ENCODE results near the gene BCAS3.
A peak's percentile ranks its signal among the peaks of the same experiment; 100 is the strongest.
"Not testable (repeated sequence)": the region's sequence is repeated elsewhere in the genome, so short reads cannot be mapped to it uniquely, and the experiment has no call there.

BCAS3 gene

DNA sequence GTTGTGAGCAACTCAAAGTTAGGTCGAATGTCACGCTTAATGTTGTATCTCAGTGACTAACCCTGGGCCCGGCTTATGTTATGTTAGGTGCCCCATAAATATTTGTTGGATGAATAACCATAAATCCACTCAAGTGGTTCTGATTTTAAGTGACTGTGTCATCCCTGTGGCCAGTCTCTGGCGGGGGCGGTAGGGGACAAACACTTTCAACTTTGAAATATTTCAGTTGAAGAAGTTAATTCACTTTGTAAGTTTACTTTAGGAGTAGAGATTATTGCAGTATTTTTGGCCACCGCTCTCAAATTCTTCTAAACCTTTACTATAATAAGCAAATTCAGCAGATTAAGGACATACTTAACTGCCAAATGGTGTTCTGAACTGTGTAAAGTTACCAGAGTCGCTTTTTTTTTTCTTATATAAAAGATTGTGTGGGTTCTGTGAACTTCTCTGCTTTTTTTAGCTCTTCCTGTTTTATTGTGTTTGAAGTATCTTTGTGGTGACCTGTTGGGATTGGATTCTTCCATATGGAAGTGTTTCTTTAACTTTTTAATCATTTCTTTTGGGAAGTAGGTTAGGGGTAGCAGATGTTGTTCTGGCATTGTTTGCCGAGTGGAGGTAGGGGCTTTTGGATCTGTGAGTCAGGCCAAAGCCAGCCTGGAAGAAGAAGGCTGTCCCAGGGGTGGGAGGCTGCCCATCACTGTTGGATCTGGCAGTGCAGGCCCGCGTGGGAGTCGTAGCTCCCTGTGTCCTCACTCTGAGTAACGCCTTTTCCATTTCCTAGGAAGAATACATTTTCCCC, 660.5 kb downstream of the BCAS3 start:
- DNase-seq (ENCODE audit: low read depth), result peak; percentile 53

DNA sequence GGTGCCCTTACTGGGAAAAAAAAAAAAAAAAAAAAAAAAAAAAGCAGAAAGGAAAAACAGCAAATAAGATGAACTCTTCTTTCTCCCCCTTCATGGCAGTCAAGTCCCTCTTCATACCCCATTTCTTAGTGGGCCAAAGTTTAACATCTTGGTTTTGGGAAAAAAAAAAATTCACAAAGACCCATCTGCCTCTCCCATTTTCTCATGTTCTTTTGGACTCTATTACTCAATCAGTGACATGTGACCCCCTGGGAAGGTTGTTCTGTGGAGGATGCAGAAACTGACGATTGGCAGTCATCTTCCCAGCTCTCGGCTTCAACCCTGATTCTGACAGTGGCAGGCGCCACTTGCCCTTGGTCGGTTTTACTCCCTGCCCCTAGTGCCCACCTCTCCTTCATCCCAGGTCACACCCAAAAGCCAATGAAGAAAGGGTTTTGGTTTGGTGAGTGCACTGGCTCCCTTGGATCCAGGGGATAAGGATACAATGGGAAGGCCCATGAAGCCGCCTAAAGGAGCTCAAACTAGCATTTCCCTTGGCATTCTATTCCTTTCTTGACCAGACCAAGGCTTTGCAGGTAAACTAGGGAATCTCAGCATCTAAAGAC, 661.3 kb downstream of the BCAS3 start:
- no peak for DNase-seq (ENCODE audit: low read depth)

DNA sequence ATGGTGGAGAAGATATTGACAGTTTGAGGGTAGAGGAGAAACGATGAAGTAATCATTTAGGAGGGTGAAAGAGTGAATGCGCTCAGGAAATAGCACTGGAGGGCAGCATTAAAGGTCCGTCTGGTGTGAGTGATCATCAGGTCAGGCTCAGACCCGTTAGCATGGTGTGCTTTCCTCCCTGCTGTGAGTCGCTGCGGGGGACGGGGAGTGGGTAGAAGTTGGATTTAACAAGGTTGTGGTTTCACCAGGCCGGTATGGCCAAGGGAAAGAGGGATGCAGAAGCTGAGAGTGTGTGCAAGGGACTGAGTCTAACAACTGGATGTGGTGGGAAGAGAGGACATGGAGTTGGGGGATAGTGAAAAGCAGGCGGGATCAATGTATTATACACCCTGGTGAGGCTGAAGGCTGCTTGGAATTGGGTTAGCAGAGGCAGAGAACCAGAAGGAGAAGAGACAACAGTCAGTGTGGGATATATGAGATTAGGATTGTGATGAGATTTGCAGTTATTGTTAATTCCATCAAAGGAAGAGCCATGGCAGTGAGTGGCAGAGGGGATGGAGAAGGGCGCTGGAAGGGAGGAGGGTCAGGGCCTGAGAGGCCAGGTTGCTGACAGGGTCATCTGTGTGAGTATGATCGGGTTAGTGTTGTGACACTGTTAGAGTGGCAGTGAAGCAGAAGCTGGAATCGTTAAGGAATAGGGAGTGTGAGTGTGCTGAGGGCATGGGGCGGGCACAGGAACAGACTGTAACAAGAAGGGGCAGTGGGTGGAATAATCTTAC, 663.0 kb downstream of the BCAS3 start:
- no peak for DNase-seq (ENCODE audit: low read depth)

DNA sequence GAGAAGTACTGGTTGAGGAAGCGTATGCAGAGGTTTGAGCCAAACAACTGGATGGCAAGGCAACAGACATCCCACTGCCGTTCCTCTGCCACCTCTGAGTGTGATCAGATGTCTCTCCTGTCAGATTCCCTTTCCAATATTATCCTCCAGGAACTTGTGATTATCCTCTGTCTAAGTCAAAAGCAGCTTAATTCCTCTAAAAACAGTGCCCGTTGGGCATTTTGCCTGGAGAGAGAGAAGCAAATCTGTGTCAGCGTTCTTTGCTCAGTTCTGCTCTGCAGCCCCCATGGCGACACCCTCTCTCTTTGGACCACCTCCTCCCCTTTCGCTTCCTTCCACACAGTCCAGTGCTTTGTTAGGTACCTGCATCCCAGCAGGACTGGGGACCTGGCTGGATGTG, 665.9 kb downstream of the BCAS3 start:
- DNase-seq (ENCODE audit: low read depth), result no peak

DNA sequence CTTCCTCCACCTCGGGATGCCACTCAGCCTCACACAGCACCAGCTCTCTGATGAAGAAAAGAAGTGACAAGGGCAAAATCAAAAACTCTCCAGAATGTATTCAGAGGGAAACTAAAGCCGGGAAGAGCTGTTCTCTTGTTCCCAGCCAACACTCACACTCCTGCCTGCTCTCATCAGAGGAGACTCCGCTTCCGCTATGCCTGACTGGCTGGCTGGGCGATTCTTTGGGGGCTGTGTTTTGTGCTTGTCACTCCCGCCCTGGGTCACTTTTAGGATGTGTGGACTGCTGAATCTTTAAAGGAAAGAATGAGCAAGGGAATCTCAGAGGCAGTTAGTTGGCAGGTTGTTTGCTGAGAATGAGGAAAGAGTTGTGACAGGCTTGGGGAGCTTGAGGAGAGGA, 667.4 kb downstream of the BCAS3 start:
- DNase-seq (ENCODE audit: low read depth), result no peak

DNA sequence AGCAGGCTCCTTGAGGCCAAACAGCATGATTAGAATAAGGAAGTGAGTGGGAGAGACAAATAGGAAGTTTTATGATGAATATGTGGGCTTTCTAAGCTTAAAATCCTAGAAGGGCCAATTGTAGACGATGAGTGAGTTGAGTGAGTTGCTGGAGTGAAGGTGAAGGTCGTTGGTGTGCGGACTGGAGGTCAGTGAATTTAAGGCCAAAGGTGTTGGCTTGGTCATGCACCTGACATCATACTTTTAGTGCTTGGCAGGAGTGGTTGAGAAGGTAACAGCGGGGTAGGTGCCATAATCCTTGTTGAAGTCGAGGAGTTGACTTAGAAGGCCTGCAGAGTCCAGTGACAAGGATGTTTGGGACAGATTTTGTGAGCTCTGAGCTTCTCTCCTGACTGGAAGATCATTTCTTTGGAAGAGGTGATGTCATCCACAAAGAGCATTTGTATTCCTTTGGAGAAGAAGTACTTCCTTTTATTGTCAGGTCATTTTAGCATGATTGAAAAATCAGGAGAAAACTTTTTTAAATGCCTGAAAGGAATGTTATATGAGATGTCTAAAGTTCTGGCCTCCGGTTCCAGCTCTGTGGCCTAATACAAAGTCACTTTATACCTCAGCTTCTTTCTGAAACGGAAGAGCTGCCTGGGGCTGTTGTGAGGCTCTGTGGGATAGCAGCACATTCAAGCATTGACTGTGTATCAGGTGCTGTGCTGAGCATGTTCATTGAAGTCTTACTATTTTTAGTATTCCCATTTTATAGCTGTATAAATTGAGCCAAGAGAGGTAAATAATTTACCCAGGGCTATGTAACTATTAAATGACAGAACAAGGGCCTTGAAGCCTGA, 668.4 kb downstream of the BCAS3 start:
- no peak for DNase-seq (ENCODE audit: low read depth)

DNA sequence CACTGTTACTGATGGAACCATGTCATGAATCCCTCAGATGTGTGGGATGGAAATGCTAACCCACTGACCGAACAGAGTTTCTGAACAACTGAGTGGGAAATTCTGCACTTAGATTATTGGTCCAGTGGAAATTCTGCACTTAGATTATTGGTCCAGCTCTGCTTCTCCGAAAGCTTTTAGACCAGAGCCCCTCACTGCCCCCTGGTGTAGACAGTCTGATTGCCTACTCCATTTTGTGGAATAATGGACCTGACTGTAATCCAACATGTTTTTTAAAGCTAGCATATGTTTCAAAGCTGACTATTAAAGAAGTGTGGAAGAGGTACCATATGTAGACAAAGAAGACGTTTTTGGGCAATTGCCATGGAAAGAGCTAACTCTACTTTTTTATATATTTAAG, 671.7 kb downstream of the BCAS3 start:
- DNase-seq (ENCODE audit: low read depth), result no peak

DNA sequence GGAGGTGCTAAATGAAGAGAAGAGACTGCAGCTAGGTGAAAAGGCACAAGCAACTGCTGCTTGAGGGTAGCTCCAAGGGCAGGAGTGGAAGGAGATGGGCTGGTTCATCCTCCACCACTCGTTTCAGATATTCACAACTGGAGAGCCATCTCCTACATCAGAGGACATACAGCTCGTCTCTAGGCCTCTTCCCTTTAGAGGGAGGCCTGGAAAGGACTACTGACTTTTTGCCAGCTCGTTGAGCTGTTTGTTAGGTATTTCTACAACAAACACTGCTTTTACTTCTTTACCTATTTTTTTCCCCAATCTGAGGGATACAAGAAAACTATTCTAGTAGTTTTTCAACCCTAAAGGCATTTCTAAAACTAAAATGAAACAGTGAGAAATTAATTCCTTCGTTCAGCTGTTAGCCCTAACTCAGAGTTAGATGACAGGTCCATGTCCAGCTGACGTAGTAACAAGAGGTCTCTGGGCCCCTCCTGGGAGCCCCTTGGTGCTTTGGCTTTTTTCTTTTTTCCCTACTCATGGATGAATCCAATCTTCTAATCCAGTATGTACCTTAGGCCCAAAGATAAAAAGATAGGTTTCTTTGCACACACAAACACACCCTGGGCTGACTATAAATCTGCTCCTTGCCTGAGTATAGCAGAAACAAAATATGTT, 674.2 kb downstream of the BCAS3 start:
- DNase-seq (ENCODE audit: low read depth), result no peak

DNA sequence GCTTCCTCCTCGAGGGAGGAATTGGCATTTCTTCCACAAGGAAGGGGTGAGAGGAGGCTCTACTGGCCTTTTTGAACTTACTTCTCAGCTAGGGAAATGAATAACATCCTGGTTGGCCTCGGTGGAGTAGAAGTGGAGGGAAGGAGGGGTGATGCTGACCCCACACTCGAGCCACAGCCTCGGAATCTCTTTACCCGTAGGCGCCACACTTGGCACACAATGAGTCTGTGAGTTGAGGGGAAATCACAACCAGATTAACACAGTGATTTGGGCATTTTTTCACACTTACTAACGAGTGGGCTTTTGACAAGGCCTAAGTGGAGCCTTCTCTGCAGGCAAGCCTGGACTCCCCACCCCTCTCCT, 674.7 kb downstream of the BCAS3 start:
- no peak for DNase-seq (ENCODE audit: low read depth)

DNA sequence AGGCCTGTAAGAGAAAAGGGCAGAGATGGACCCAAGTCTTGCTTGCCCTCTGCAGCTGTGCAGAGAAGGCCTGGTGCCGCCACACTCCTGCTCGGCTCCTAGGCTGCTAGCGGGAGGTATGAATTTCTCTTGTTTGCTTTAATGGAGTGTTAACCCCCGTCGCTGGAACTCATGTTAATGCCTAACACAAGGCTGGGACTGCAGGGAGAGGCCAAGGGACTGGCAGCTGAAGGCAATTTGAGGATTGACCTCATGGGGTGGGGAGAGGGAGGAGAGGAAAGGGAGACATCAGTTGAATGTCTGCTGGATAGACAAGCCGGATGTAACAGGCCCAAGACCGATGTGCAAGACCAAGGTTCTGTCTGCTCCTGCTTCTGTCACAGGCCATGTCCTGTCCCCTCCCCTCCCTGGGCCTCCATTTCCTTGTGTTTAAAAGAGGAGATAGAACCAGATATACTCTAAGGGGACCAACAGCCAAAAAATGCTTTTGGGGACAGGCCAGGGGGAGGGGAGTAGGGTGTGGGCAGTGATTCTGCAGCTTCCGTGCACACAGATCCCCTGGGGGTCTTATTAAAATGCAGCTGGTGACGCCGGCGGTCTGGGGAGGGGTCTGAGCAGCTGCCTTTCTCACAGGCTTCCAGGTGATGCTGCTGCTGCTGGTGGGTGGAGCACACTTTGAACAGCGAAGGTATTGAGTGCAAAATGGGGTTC, 675.3 kb downstream of the BCAS3 start:
- DNase-seq (ENCODE audit: low read depth), result no peak

DNA sequence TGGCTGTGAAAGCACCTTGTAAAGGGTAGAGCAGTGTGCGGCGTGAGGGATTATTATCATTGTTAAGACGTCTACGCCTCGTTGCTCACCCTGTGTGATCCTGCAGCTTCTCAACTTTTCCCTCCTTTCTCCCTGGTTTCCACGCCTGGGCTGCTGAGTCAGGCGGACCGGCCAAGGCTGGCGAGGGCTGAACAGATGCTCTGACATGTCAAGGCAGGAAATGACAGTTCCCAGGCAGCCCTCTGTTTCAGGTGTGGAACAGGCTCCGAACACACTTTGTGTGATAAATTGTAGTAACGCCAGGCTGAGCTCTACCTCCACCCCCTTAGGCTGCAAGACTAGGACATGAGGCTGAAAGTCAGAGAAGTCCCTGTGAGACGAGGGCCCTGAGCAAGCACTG, 676.0 kb downstream of the BCAS3 start:
- no peak for DNase-seq (ENCODE audit: low read depth)

DNA sequence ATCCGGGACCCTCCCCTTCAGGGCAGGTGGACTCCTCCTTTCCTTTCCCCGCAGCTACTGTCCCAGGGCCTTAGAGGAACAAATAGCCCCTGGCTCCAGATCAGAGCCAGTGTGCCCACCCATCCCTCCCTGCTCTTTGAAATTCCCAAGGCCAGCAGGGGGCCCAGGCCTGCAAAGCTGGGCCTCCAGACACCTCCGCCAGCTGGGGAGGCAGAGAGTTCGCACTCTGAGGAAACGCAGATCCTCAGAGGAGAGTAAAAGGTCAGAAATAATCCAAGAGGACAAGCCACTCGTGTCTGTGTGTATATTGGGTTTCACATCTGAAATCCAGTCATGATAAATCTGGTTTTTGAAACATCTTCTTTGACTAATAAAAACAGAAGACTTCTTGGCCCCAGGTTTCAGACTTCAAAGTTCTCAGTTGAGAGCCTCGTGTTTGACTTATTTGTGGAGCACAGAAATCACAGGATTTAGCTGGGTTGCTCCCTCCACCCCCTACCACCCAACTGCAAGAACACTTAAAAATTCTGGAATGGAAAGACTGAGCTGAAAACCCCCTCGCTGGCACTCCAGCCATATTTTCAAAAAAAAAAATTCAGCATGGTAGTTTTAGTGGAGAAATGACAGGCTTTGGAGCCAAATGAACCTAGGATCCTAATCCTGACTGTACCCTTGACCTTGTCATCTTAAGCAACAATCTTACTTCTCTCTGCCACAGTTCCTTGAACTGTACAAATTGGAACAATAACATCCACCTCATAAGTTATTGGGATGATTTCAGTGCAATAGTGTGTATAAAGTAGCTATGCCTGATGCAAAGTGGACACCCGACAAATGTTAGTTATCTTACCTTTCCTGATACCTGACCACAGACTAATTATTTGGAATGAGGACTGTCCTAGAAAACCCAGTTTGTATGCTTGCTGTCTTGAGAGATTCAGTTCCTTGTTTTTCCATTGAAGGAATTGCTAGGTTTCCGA, 677.5 kb downstream of the BCAS3 start:
- no peak for DNase-seq (ENCODE audit: low read depth)

DNA sequence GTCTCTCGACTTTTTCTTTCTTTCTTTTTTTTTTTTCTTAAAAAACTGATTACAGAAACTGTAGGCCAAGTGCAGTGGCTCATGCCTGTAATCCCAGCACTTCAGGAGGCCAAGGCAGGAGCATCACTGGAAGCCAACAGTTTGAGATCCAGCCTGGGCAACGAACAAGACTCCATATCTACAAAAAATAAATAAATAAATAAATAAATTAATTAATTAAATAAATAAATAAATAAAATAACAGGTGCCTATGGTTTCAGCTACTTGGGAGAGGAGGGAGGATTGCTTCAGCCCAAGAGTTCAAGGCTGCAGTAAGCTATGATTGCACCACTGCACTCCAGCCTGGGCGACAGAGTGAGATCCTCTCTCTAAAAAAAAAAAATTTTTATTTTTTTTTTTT, 679.4 kb downstream of the BCAS3 start:
- not testable (repeated sequence) for DNase-seq (ENCODE audit: low read depth)

DNA sequence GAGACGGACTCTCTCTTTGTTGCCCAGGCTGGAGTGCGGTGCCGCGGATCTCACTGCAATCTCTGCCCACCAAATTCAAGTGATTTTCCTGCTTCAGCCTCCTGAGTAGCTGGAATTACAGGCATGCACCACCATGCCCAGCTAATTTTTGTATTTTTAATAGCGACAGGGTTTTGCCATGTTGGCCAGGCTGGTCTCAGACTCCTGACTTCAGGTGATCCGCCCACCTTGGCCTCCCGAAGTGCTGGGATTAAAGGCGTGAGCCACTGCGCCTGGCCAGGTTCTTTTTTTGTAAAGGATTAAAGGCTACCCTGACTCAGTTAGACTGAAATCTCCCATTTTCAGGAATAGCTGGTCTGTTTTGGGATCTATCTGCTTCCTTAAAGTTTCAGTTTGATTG, 681.9 kb downstream of the BCAS3 start:
- not testable (repeated sequence) for DNase-seq (ENCODE audit: low read depth)

DNA sequence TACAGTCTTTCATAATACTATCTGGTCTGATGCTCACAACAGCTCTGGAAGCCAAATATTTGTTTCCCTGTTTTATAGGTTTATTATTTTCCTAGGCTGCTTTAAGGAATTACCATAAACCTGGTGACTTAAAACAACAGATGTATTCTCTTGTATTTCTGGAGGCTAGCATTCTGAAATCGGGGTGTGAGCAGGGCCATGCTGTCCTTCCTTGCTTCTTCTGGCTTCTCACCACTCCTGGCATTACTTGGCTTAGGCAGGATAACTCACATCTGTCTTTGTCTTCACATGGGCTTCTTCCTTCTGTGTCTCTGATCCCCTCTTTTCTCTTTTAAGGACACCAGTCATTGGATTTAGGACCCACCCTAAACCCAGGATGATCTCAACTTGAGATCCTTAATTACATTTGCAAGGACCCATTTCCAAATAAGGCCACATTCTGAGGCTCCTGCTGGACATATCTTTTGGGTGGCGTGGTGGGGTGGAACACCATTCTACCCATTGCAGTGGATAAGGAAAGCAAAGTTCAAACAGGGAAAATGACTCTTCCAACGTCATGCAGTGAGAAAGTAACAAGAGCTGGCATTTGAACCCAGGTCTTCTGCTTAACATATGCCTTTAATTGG, 682.8 kb downstream of the BCAS3 start:
- no peak for DNase-seq (ENCODE audit: low read depth)

DNA sequence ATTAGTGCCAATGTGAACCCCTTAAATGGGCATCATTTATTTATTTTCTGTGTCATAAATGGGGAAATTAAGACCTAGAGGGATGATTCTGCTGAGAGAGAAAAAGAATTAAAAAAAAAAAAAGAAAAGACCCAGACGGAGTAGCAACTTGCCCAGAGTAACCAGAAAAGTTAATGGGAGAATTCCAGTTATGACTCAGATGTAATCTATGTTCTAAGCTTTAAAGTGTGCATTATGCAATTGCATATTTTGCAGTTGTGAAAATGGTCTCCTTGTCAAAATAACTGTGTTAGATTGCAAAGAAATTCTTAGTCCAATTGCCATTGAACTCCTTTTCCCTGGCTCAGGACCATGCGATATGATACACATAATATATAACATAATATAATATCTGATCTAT, 683.4 kb downstream of the BCAS3 start:
- DNase-seq (ENCODE audit: low read depth), result peak; percentile 92

DNA sequence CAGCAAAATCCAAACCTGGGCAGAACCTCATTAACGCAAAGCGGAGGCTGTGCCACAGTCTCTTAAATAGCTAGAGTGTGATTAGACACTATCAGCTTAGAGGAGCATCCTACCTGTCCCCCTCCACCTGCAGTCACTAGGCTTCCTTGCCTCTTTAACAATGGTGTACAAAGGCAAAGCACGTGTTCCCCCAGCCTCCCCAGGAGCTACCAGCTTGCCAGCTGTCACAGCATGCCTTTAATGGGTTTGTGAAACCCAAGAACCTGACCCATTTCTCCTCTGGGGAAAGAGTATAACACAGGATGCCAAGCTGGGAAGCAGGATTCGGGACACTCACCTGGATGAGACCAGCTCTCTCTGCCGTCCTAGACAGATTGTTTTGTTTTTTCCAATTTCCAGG, 684.7 kb downstream of the BCAS3 start:
- DNase-seq (ENCODE audit: low read depth), result no peak

DNA sequence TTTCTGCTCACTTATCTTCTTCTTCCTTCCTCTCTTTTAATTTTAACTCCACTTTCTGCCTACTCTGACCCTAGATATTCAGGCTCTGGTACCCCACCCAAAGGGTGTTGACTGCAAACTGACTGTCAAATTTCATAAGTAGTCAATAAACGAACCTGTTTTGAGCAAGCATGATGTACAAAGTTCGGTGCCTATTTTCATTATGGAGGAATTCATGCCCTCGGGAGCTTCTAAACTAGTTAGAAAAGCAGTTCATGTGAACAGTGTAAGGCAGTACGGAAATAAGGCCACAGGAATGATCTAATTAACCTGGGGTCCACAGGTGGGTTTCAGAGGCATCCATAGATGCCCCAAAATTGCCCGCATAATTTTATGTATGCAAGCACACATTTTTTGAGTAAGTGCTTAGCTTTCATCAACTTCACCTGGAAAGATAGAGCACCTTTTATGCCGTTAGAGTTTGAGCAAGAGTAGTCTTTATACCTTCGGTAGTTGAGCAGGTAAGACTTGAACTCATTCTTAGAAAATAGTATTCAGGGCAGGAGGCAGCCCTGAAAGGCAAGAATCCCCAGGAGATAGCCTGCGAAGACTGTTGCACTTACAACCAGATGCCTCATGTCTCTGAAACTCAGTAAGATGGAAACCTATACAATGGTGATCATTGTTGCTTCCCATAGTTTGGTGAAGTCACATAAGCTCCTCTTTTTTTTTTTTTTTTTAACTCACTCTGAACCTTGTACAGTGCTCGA, 685.4 kb downstream of the BCAS3 start:
- no peak for DNase-seq (ENCODE audit: low read depth)

Data from amniotic epithelial cell (primary cell).